ENCODE results near the gene EIF4EBP2.
A peak's percentile ranks its signal among the peaks of the same experiment; 100 is the strongest.

The EIF4EBP2 gene

GRCh38 chr10:70404036-70404786 is at the start of gene EIF4EBP2:
TSS of gene EIF4EBP2 (plus strand) at chr10:70404145. CDS start at chr10:70404402, 257 bp downstream.
- no peaks in the 10 kb centered on the region for H3K27me3 ChIP-seq (ENCODE audit: control insufficient read depth in 2 of 2, insufficient read depth in 2 of 2, low read length in 2 of 2)
- no peaks in the 10 kb centered on the region for H3K9me3 ChIP-seq (ENCODE audit: control insufficient read depth in 2 of 2, low read length in 2 of 2)
- H3K4me3 ChIP-seq (ENCODE audit: low read length in 2 of 2) = peak within 1 kb of the TSS; percentile 95 to 96
- peak within 1 kb of the TSS; percentile 98 to 99 for H3K9ac ChIP-seq (ENCODE audit: low read depth in 1 of 2, low read length in 2 of 2)
- no peaks in the 10 kb centered on the region for H3K36me3 ChIP-seq (ENCODE audit: control insufficient read depth in 2 of 2, insufficient read depth in 2 of 2, low read length in 2 of 2)
- peak within 1 kb of the TSS; percentile 98 to 99 for H3K27ac ChIP-seq (ENCODE audit: low read depth in 2 of 2, low read length in 2 of 2)
- peaks cover 17 to 19% of the 10 kb centered on the region in 2 donors for H3K4me1 ChIP-seq (ENCODE audit: control insufficient read depth in 2 of 2, insufficient read depth in 2 of 2, low read length in 2 of 2)

- no peaks in the 10 kb centered on the region for H3K27me3 ChIP-seq (ENCODE audit: control insufficient read depth in 2 of 2, insufficient read depth in 2 of 2, low read length in 2 of 2)
- H3K27ac ChIP-seq (ENCODE audit: low read depth in 2 of 2, low read length in 2 of 2) = no peak overlapping the region
- no peaks in the 10 kb centered on the region for H3K9me3 ChIP-seq (ENCODE audit: control insufficient read depth in 2 of 2, low read length in 2 of 2)
- no peak overlapping the region for H3K4me3 ChIP-seq (ENCODE audit: low read length in 2 of 2)
- no peak overlapping the region for H3K9ac ChIP-seq (ENCODE audit: low read depth in 1 of 2, low read length in 2 of 2)
- H3K4me1 ChIP-seq (ENCODE audit: control insufficient read depth in 2 of 2, insufficient read depth in 2 of 2, low read length in 2 of 2) = no peaks in the 10 kb centered on the region
- H3K36me3 ChIP-seq (ENCODE audit: control insufficient read depth in 2 of 2, insufficient read depth in 2 of 2, low read length in 2 of 2) = no peaks in the 10 kb centered on the region
Observed at GRCh38 chr10:70354556-70354955, 49.4 kb upstream of the EIF4EBP2 start.

GRCh38 chr10:70355051-70356021 is 48.6 kb upstream of the EIF4EBP2 start:
- H3K9me3 ChIP-seq (ENCODE audit: control insufficient read depth in 2 of 2, low read length in 2 of 2) = no peaks in the 10 kb centered on the region
- no peaks in the 10 kb centered on the region for H3K4me1 ChIP-seq (ENCODE audit: control insufficient read depth in 2 of 2, insufficient read depth in 2 of 2, low read length in 2 of 2)
- H3K9ac ChIP-seq (ENCODE audit: low read depth in 1 of 2, low read length in 2 of 2) = no peak overlapping the region
- H3K4me3 ChIP-seq (ENCODE audit: low read length in 2 of 2) = peak overlapping the region in 1 of 2 donors; percentile 24
- no peaks in the 10 kb centered on the region for H3K27me3 ChIP-seq (ENCODE audit: control insufficient read depth in 2 of 2, insufficient read depth in 2 of 2, low read length in 2 of 2)
- H3K36me3 ChIP-seq (ENCODE audit: control insufficient read depth in 2 of 2, insufficient read depth in 2 of 2, low read length in 2 of 2) = no peaks in the 10 kb centered on the region
- H3K27ac ChIP-seq (ENCODE audit: low read depth in 2 of 2, low read length in 2 of 2) = peak overlapping the region in 1 of 2 donors; percentile 14

- H3K36me3 ChIP-seq (ENCODE audit: control insufficient read depth in 2 of 2, insufficient read depth in 2 of 2, low read length in 2 of 2) = no peaks in the 10 kb centered on the region
- no peaks in the 10 kb centered on the region for H3K27me3 ChIP-seq (ENCODE audit: control insufficient read depth in 2 of 2, insufficient read depth in 2 of 2, low read length in 2 of 2)
- H3K9me3 ChIP-seq (ENCODE audit: control insufficient read depth in 2 of 2, low read length in 2 of 2) = no peaks in the 10 kb centered on the region
- H3K4me1 ChIP-seq (ENCODE audit: control insufficient read depth in 2 of 2, insufficient read depth in 2 of 2, low read length in 2 of 2) = no peaks in the 10 kb centered on the region
- H3K4me3 ChIP-seq (ENCODE audit: low read length in 2 of 2) = no peak overlapping the region
- H3K9ac ChIP-seq (ENCODE audit: low read depth in 1 of 2, low read length in 2 of 2) = no peak overlapping the region
- H3K27ac ChIP-seq (ENCODE audit: low read depth in 2 of 2, low read length in 2 of 2) = no peak overlapping the region
Observed at GRCh38 chr10:70357565-70357964, 46.4 kb upstream of the EIF4EBP2 start.

- no peak overlapping the region for H3K27ac ChIP-seq (ENCODE audit: low read depth in 2 of 2, low read length in 2 of 2)
- H3K9ac ChIP-seq (ENCODE audit: low read depth in 1 of 2, low read length in 2 of 2) = no peak overlapping the region
- no peak overlapping the region for H3K4me3 ChIP-seq (ENCODE audit: low read length in 2 of 2)
Observed at GRCh38 chr10:70358446-70358845, 45.5 kb upstream of the EIF4EBP2 start.

GRCh38 chr10:70359017-70359550 is 44.9 kb upstream of the EIF4EBP2 start:
- Histone ChIP-seq H3K9ac (ENCODE audit: low read depth in 1 of 2, low read length in 2 of 2) (no peak overlapping the region), H3K27ac (ENCODE audit: low read depth in 2 of 2, low read length in 2 of 2) (no peak overlapping the region), H3K27me3 (ENCODE audit: control insufficient read depth in 2 of 2, insufficient read depth in 2 of 2, low read length in 2 of 2) (no peaks in the 10 kb centered on the region), H3K9me3 (ENCODE audit: control insufficient read depth in 2 of 2, low read length in 2 of 2) (no peaks in the 10 kb centered on the region), H3K4me3 (ENCODE audit: low read length in 2 of 2) (no peak overlapping the region), H3K4me1 (ENCODE audit: control insufficient read depth in 2 of 2, insufficient read depth in 2 of 2, low read length in 2 of 2) (peaks cover 4% of the 10 kb centered on the region in 2 donors), H3K36me3 (ENCODE audit: control insufficient read depth in 2 of 2, insufficient read depth in 2 of 2, low read length in 2 of 2) (no peaks in the 10 kb centered on the region)

More at GRCh38 chr10:70358446-70358845, 45.5 kb upstream of the EIF4EBP2 start:
- Histone ChIP-seq H3K36me3 (ENCODE audit: control insufficient read depth in 2 of 2, insufficient read depth in 2 of 2, low read length in 2 of 2) (no peaks in the 10 kb centered on the region), H3K27me3 (ENCODE audit: control insufficient read depth in 2 of 2, insufficient read depth in 2 of 2, low read length in 2 of 2) (no peaks in the 10 kb centered on the region), H3K9me3 (ENCODE audit: control insufficient read depth in 2 of 2, low read length in 2 of 2) (no peaks in the 10 kb centered on the region), H3K4me1 (ENCODE audit: control insufficient read depth in 2 of 2, insufficient read depth in 2 of 2, low read length in 2 of 2) (no peaks in the 10 kb centered on the region)

GRCh38 chr10:70360215-70360614 is 43.7 kb upstream of the EIF4EBP2 start:
- Histone ChIP-seq H3K36me3 (ENCODE audit: control insufficient read depth in 2 of 2, insufficient read depth in 2 of 2, low read length in 2 of 2) (no peaks in the 10 kb centered on the region), H3K9me3 (ENCODE audit: control insufficient read depth in 2 of 2, low read length in 2 of 2) (no peaks in the 10 kb centered on the region), H3K27ac (ENCODE audit: low read depth in 2 of 2, low read length in 2 of 2) (no peak overlapping the region), H3K4me3 (ENCODE audit: low read length in 2 of 2) (no peak overlapping the region), H3K4me1 (ENCODE audit: control insufficient read depth in 2 of 2, insufficient read depth in 2 of 2, low read length in 2 of 2) (peaks cover 8 to 11% of the 10 kb centered on the region in 2 donors), H3K9ac (ENCODE audit: low read depth in 1 of 2, low read length in 2 of 2) (no peak overlapping the region), H3K27me3 (ENCODE audit: control insufficient read depth in 2 of 2, insufficient read depth in 2 of 2, low read length in 2 of 2) (no peaks in the 10 kb centered on the region)

- no peak overlapping the region for H3K27ac ChIP-seq (ENCODE audit: low read depth in 2 of 2, low read length in 2 of 2)
Observed at GRCh38 chr10:70362328-70362727, 41.6 kb upstream of the EIF4EBP2 start.

GRCh38 chr10:70363292-70363691 is 40.7 kb upstream of the EIF4EBP2 start:
- H3K27me3 ChIP-seq (ENCODE audit: control insufficient read depth in 2 of 2, insufficient read depth in 2 of 2, low read length in 2 of 2) = no peaks in the 10 kb centered on the region
- peaks cover 8 to 11% of the 10 kb centered on the region in 2 donors for H3K4me1 ChIP-seq (ENCODE audit: control insufficient read depth in 2 of 2, insufficient read depth in 2 of 2, low read length in 2 of 2)
- H3K9me3 ChIP-seq (ENCODE audit: control insufficient read depth in 2 of 2, low read length in 2 of 2) = no peaks in the 10 kb centered on the region
- no peak overlapping the region for H3K4me3 ChIP-seq (ENCODE audit: low read length in 2 of 2)
- no peak overlapping the region for H3K9ac ChIP-seq (ENCODE audit: low read depth in 1 of 2, low read length in 2 of 2)
- H3K36me3 ChIP-seq (ENCODE audit: control insufficient read depth in 2 of 2, insufficient read depth in 2 of 2, low read length in 2 of 2) = no peaks in the 10 kb centered on the region
- peak overlapping the region; percentile 52 to 71 for H3K27ac ChIP-seq (ENCODE audit: low read depth in 2 of 2, low read length in 2 of 2)

More at GRCh38 chr10:70362328-70362727, 41.6 kb upstream of the EIF4EBP2 start:
- no peak overlapping the region for H3K9ac ChIP-seq (ENCODE audit: low read depth in 1 of 2, low read length in 2 of 2)
- H3K9me3 ChIP-seq (ENCODE audit: control insufficient read depth in 2 of 2, low read length in 2 of 2) = no peaks in the 10 kb centered on the region
- H3K4me1 ChIP-seq (ENCODE audit: control insufficient read depth in 2 of 2, insufficient read depth in 2 of 2, low read length in 2 of 2) = peaks cover 8 to 11% of the 10 kb centered on the region in 2 donors
- H3K27me3 ChIP-seq (ENCODE audit: control insufficient read depth in 2 of 2, insufficient read depth in 2 of 2, low read length in 2 of 2) = no peaks in the 10 kb centered on the region
- no peak overlapping the region for H3K4me3 ChIP-seq (ENCODE audit: low read length in 2 of 2)
- H3K36me3 ChIP-seq (ENCODE audit: control insufficient read depth in 2 of 2, insufficient read depth in 2 of 2, low read length in 2 of 2) = no peaks in the 10 kb centered on the region

Measured in mucosa of rectum (tissue), 2 donors.